SK-N-SH (cell line): Measurements from ENCODE around the gene CXCR5. TPM values are rescaled to one million over a fixed set of nuclear protein-coding genes. Genes with fewer than 3 reads are reported as not detected.

Source experiments
- CTCF ChIA-PET: fragments of 300-600, 350-600 bp; formaldehyde crosslinking; extraction: SDS; loops from one replicate; lab custom pipeline; 2021; lab: Yijun Ruan, JAX
- POLR2A ChIA-PET: fragments of 350-600 bp; sonication (Branson Sonifier 250); formaldehyde crosslinking; extraction: SDS; loops from one replicate; lab custom pipeline; 2020; ENCODE audit warnings: antibody characterized with exemption, inconsistent platforms; lab: Yijun Ruan, JAX
- DNase-seq: peaks from one replicate; pipeline ENCODE4 v3.0.0; 2012
- H2AFZ ChIP-seq: fragments of 200-600 bp; sonication (generic); 2 replicates; pipeline ENCODE4 v1.8.1; 2016; ENCODE audit warnings: antibody characterized with exemption, mild to moderate bottlenecking, low read depth
- H3F3A ChIP-seq: fragments of 200-600 bp; sonication (generic); replicated peaks from 2 replicates; pipeline ENCODE3; 2016; ENCODE audit warnings: antibody characterized with exemption, mild to moderate bottlenecking; ENCODE audit not compliant: insufficient read depth
- H3K27ac ChIP-seq, 2 experiments: fragments of 200-500 bp in 1 of 2; fragments of 200-600 bp in 1 of 2; sonication (Bioruptor generic) in 1 of 2; sonication (generic), shearing (Covaris generic) in 1 of 2; 2 replicates each; pipeline versions ENCODE4 v1.5.1 to v1.6.1; 2014 to 2016; ENCODE audit warnings: low read depth in 2 of 2, inconsistent platforms in 1 of 2, low read length in 1 of 2, mild to moderate bottlenecking in 1 of 2, mixed read lengths in 1 of 2
- H3K27me3 ChIP-seq: fragments of 200-600 bp; sonication (generic), shearing (Covaris generic); 2 replicates; pipeline ENCODE4 v1.6.1; 2016; ENCODE audit warnings: mixed run types; ENCODE audit not compliant: insufficient read depth
- H3K36me3 ChIP-seq, 2 experiments: fragments of 200-500 bp in 1 of 2; fragments of 200-600 bp in 1 of 2; sonication (Bioruptor generic) in 1 of 2; sonication (generic) in 1 of 2; replicated peaks in 1 of 2; 2 replicates each; pipeline versions ENCODE3 to v1.5.1; 2014 to 2016; ENCODE audit warnings: low read length in 1 of 2, mild to moderate bottlenecking in 1 of 2; ENCODE audit not compliant: insufficient read depth in 2 of 2, control insufficient read depth in 1 of 2
- H3K4me1 ChIP-seq, 2 experiments: fragments of 200-500 bp in 1 of 2; fragments of 200-600 bp in 1 of 2; sonication (Bioruptor generic) in 1 of 2; sonication (generic), shearing (Covaris generic) in 1 of 2; 2 replicates each; pipeline versions ENCODE4 v1.5.1 to v1.6.1; 2014 to 2016; ENCODE audit warnings: low read depth in 1 of 2, low read length in 1 of 2, mixed run types in 1 of 2; ENCODE audit not compliant: insufficient read depth in 2 of 2, control insufficient read depth in 1 of 2
- H3K4me2 ChIP-seq: fragments of 200-600 bp; sonication (generic), shearing (Covaris generic); 2 replicates; pipeline ENCODE4 v1.6.1; 2017; ENCODE audit warnings: mixed run types
- H3K4me3 ChIP-seq, 2 experiments: fragments of 200-500 bp in 1 of 2; fragments of 200-600 bp in 1 of 2; sonication (Bioruptor generic) in 1 of 2; sonication (generic), shearing (Covaris generic) in 1 of 2; 2 replicates each; pipeline versions ENCODE4 v1.5.1 to v1.8.1; 2014 to 2016; ENCODE audit warnings: low read depth in 2 of 2, inconsistent platforms in 1 of 2, low read length in 1 of 2, mild to moderate bottlenecking in 1 of 2, mixed read lengths in 1 of 2, moderate library complexity in 1 of 2
- H3K79me2 ChIP-seq: fragments of 200-600 bp; sonication (generic); 2 replicates; pipeline ENCODE4 v1.8.1; 2017; ENCODE audit warnings: mild to moderate bottlenecking; ENCODE audit not compliant: insufficient read depth
- H3K9ac ChIP-seq: fragments of 200-600 bp; sonication (generic); 2 replicates; pipeline ENCODE4 v1.6.1; 2017; ENCODE audit warnings: mixed run types
- H3K9me2 ChIP-seq: fragments of 200-600 bp; sonication (generic); 2 replicates; pipeline ENCODE4 v1.6.1; 2017; ENCODE audit warnings: mixed run types
- H3K9me3 ChIP-seq: fragments of 200-600 bp; sonication (generic); 2 replicates; pipeline ENCODE4 v1.6.1; 2017; ENCODE audit warnings: mixed run types, mild to moderate bottlenecking, moderate library complexity
- H4K20me1 ChIP-seq: fragments of 200-600 bp; sonication (generic); 2 replicates; pipeline ENCODE4 v1.6.1; 2017; ENCODE audit warnings: mild to moderate bottlenecking, mixed run types; ENCODE audit not compliant: insufficient read depth
- ELF1 ChIP-seq: IDR thresholded peaks from 2 replicates; pipeline ENCODE4 v1.4.0; 2012
- FOXM1 ChIP-seq: IDR thresholded peaks from 2 replicates; pipeline ENCODE4 v1.4.0; 2012; ENCODE audit warnings: low read depth, mild to moderate bottlenecking
- GABPA ChIP-seq: IDR thresholded peaks from 2 replicates; pipeline ENCODE4 v1.4.0; 2012; ENCODE audit warnings: low read depth, mild to moderate bottlenecking
- IRF3 ChIP-seq: fragments of 150-350 bp; IDR thresholded peaks from 2 replicates; pipeline ENCODE4 v1.6.1; 2016; ENCODE audit warnings: mild to moderate bottlenecking, low read depth, low read length
- MXI1 ChIP-seq: IDR thresholded peaks from 2 replicates; pipeline ENCODE4 v1.6.1; 2012; ENCODE audit warnings: mild to moderate bottlenecking, low read depth, low read length, improper control_type of control experiment
- NFIC ChIP-seq: IDR thresholded peaks from 2 replicates; pipeline ENCODE4 v1.4.0; 2012; ENCODE audit warnings: borderline replicate concordance
- POLR2AphosphoS5 ChIP-seq: IDR thresholded peaks from 2 replicates; pipeline ENCODE4 v1.6.1; 2012; ENCODE audit warnings: low read depth, low read length
- RAD21 ChIP-seq: IDR thresholded peaks from 2 replicates; pipeline ENCODE4 v1.6.1; 2012; ENCODE audit warnings: mild to moderate bottlenecking, low read length
- RXRA ChIP-seq: IDR thresholded peaks from 2 replicates; pipeline ENCODE4 v1.4.0; 2012; ENCODE audit warnings: low read depth, mild to moderate bottlenecking, borderline replicate concordance
- SIN3A ChIP-seq: IDR thresholded peaks from 2 replicates; pipeline ENCODE4 v1.6.1; 2012; ENCODE audit warnings: low read depth, mild to moderate bottlenecking, low read length, moderate library complexity, borderline replicate concordance
- TAF1 ChIP-seq: IDR thresholded peaks from 2 replicates; pipeline ENCODE4 v1.6.1; 2012; ENCODE audit warnings: low read depth, mild to moderate bottlenecking, low read length, moderate library complexity, borderline replicate concordance
- TCF12 ChIP-seq: IDR thresholded peaks from 2 replicates; pipeline ENCODE4 v1.4.0; 2012
- USF1 ChIP-seq: IDR thresholded peaks from 2 replicates; pipeline ENCODE4 v1.4.0; 2012; ENCODE audit warnings: low read depth, borderline replicate concordance
- WGBS: methylation state at CpG from one replicate; pipeline ENCODE4 v1.1.6; 2017; ENCODE audit warnings: low lambda C conversion rate; 5-methylcytosine and 5-hydroxymethylcytosine counted together
- polyA plus RNA-seq, 3 experiments: library from polyadenylated mRNA; depleted of rRNA; stranded (reverse); fragments of >200 nt; gene quantifications; 2 replicates each; pipeline ENCODE4 v1.2.3, GENCODE V29; 2012
- TF ChIP-seq, protein P1 (sequence below): IDR thresholded peaks from 2 replicates; pipeline ENCODE4 v1.4.0; 2012; ENCODE audit warnings: low read depth
- TF ChIP-seq, protein P2 (sequence below): IDR thresholded peaks from 2 replicates; pipeline ENCODE4 v1.6.1; 2012; ENCODE audit warnings: mild to moderate bottlenecking, low read depth, low read length, moderate library complexity
- TF ChIP-seq, protein P3 (sequence below): IDR thresholded peaks from 2 replicates; pipeline ENCODE4 v1.4.0; 2012; ENCODE audit warnings: low read depth, borderline replicate concordance
- TF ChIP-seq, protein P4 (sequence below): fragments of 200-600 bp; sonication (generic); IDR thresholded peaks from 2 replicates; pipeline ENCODE4 v1.6.1; 2017; ENCODE audit warnings: antibody characterized with exemption, mild to moderate bottlenecking, moderate library complexity

CXCR5 gene
- polyA plus RNA-seq, 1 of the 3 experiments (the other 2 are of a cell fraction) = 0.02 TPM

DNA sequence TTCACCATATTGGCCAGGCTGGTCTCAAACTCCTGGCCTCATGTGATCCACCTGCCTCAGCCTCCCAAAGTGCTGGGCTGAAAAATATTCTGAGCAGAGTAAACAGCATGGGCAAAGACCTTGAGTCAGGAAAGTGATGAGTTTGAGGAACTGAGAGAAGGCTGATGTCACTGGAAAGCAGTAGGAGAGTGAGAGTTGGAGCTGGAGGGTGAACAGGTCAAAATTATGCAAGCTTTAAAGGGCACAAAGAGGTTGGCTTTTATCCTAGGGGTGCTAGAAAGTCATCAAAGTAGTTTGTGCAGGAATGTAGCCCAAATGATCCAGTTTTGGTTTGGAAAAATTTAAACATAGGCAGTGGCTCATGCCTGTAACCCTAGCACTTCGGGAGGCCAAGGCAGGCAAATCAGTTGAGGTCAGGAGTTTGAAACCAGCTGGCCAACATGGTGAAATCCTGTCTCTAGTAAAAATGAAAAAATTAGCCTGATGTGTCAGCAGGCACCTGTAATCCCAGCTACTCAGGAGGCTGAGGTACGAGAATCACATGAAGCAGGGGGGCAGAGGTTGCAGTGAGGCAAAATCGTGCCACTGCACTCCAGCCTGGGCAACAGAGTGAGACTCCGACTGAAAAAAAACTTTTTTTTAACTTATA, 44.7 kb upstream of the CXCR5 start:
- POLR2A ChIA-PET = interaction anchor here (0.6 kb wide), 1 partner anchor 320 kb away, joined by 3 read pairs; no protein-coding TSS in a partner anchor
- CTCF ChIA-PET = interaction anchor here (0.7 kb wide), 1 partner anchor 1705 kb away, joined by 4 read pairs; no protein-coding TSS in a partner anchor

More for the DNA sequence above, 44.7 kb upstream of the CXCR5 start:
- H3K27me3 ChIP-seq = no peaks in the 10 kb centered on the region
- H3K36me3 ChIP-seq = no peaks in the 10 kb centered on the region
- H3K4me1 ChIP-seq = no peaks in the 10 kb centered on the region
- no peaks in the 10 kb centered on the region for H4K20me1 ChIP-seq
- no peak overlapping the region for H2AFZ ChIP-seq
- H3K4me3 ChIP-seq = no peak overlapping the region
- no peaks in the 10 kb centered on the region for H3F3A ChIP-seq
- H3K79me2 ChIP-seq = no peaks in the 10 kb centered on the region
- H3K27ac ChIP-seq = no peak overlapping the region
- TF ChIP-seq RXRA (no peak), POLR2AphosphoS5 (no peak), SIN3A (no peak), TAF1 (no peak), ELF1 (no peak), MXI1 (no peak), NFIC (no peak), RAD21 (no peak), GABPA (no peak), USF1 (no peak), TCF12 (no peak), IRF3 (no peak), FOXM1 (no peak)
- TF ChIP-seq, protein P1, sequence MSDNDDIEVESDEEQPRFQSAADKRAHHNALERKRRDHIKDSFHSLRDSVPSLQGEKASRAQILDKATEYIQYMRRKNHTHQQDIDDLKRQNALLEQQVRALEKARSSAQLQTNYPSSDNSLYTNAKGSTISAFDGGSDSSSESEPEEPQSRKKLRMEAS = no peak
- TF ChIP-seq, protein P2, sequence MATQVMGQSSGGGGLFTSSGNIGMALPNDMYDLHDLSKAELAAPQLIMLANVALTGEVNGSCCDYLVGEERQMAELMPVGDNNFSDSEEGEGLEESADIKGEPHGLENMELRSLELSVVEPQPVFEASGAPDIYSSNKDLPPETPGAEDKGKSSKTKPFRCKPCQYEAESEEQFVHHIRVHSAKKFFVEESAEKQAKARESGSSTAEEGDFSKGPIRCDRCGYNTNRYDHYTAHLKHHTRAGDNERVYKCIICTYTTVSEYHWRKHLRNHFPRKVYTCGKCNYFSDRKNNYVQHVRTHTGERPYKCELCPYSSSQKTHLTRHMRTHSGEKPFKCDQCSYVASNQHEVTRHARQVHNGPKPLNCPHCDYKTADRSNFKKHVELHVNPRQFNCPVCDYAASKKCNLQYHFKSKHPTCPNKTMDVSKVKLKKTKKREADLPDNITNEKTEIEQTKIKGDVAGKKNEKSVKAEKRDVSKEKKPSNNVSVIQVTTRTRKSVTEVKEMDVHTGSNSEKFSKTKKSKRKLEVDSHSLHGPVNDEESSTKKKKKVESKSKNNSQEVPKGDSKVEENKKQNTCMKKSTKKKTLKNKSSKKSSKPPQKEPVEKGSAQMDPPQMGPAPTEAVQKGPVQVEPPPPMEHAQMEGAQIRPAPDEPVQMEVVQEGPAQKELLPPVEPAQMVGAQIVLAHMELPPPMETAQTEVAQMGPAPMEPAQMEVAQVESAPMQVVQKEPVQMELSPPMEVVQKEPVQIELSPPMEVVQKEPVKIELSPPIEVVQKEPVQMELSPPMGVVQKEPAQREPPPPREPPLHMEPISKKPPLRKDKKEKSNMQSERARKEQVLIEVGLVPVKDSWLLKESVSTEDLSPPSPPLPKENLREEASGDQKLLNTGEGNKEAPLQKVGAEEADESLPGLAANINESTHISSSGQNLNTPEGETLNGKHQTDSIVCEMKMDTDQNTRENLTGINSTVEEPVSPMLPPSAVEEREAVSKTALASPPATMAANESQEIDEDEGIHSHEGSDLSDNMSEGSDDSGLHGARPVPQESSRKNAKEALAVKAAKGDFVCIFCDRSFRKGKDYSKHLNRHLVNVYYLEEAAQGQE = no peak
- TF ChIP-seq, protein P3, sequence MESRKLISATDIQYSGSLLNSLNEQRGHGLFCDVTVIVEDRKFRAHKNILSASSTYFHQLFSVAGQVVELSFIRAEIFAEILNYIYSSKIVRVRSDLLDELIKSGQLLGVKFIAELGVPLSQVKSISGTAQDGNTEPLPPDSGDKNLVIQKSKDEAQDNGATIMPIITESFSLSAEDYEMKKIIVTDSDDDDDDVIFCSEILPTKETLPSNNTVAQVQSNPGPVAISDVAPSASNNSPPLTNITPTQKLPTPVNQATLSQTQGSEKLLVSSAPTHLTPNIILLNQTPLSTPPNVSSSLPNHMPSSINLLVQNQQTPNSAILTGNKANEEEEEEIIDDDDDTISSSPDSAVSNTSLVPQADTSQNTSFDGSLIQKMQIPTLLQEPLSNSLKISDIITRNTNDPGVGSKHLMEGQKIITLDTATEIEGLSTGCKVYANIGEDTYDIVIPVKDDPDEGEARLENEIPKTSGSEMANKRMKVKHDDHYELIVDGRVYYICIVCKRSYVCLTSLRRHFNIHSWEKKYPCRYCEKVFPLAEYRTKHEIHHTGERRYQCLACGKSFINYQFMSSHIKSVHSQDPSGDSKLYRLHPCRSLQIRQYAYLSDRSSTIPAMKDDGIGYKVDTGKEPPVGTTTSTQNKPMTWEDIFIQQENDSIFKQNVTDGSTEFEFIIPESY = no peak
- TF ChIP-seq, protein P4, sequence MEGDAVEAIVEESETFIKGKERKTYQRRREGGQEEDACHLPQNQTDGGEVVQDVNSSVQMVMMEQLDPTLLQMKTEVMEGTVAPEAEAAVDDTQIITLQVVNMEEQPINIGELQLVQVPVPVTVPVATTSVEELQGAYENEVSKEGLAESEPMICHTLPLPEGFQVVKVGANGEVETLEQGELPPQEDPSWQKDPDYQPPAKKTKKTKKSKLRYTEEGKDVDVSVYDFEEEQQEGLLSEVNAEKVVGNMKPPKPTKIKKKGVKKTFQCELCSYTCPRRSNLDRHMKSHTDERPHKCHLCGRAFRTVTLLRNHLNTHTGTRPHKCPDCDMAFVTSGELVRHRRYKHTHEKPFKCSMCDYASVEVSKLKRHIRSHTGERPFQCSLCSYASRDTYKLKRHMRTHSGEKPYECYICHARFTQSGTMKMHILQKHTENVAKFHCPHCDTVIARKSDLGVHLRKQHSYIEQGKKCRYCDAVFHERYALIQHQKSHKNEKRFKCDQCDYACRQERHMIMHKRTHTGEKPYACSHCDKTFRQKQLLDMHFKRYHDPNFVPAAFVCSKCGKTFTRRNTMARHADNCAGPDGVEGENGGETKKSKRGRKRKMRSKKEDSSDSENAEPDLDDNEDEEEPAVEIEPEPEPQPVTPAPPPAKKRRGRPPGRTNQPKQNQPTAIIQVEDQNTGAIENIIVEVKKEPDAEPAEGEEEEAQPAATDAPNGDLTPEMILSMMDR = no peak
- DNase-seq = no peak
- H3K9me3 ChIP-seq = no peaks in the 10 kb centered on the region
- WGBS = 86% methylated on average over 4 of the region's 4 CpGs
- no peak overlapping the region for H3K4me2 ChIP-seq
- H3K9ac ChIP-seq = no peak overlapping the region
- no peaks in the 10 kb centered on the region for H3K9me2 ChIP-seq
